Activated CD4-positive, alpha-beta T cell treated with anti-CD3 and anti-CD28 coated beads for 24 hours (primary cell): ENCODE data around the gene TUBB.
A peak's percentile ranks its signal among the peaks of the same experiment; 100 is the strongest.
"Not testable (repeated sequence)": the region's sequence is repeated elsewhere in the genome, so short reads cannot be mapped to it uniquely, and the experiment has no call there.

ENCODE experiments used
- DNase-seq, 2 donors: peaks; one replicate each; pipeline ENCODE4 v3.0.0-alpha.2; 2020; ENCODE audit warnings: low read depth in 2 of 2

The TUBB gene

DNA sequence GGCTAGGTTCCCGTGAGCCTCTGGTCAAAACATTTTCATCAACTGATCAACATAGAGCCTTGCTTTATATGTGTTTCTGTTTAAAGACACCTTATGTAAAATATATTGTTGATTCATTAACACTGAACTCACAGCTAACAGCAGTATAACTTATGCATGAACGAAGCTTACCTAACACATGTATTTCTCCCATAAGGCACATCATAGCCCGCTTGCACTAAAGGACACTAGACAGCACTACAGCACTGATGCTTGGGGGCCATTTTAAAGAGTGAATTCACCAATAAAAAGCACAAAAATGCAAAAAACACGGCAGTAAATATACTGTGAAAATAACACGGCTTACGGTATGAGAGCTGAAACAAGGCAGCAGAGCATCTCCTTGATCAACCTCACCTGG lies 18.4 kb downstream of the TUBB start:
- no peak for DNase-seq

DNA sequence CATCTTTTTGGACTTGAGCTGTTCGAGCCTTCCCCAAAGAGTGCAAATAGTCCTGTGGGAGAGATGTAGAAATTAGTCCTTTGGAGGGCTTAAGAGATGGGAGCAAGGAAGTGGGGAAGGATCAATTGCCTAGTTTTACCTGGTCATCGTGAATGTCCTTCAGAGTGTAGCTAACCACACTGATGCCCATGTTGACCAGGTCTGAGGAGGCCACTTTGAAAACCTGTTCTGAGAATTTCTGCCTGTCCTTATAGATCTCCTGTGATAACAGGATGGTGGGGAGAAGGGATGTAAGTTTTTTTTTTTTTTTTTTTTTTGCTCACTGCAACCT lies 20.4 kb downstream of the TUBB start:
- DNase-seq, result no peak

DNA sequence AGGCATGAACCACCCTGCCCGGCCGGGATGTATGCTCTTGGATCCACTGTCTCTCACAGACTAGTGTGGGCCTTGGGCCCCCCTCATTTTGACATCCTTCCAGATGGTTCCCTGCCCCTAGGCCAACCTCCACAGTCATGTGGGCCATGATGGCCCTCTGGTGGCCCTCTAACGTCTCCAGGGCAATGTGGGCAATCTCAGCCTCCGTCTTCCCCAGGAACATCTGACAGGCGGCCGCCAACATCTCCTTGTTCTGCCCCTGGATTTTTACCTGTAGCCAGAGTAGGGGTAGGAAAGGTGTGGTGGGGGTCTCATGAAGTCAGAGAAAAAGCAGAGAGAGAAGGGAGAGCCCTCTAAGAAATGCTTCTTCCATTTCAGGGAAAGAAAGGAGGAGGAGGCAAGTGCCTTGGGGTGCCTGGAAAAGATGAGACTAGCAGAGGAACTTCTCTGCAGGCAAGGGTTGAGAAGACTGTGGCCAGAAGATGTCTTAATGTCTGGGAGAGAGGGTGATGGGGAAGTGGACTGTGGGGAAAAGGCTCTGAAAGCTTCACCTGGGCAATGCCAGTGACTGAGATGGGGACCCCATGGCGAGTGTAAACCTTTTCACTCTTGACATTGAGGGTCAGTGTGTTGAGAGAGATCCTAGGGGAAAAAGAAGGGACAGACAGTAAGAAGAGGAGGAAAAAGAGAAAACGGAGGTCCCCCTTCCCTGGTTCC lies 21.1 kb downstream of the TUBB start:
- no peak for DNase-seq

DNA sequence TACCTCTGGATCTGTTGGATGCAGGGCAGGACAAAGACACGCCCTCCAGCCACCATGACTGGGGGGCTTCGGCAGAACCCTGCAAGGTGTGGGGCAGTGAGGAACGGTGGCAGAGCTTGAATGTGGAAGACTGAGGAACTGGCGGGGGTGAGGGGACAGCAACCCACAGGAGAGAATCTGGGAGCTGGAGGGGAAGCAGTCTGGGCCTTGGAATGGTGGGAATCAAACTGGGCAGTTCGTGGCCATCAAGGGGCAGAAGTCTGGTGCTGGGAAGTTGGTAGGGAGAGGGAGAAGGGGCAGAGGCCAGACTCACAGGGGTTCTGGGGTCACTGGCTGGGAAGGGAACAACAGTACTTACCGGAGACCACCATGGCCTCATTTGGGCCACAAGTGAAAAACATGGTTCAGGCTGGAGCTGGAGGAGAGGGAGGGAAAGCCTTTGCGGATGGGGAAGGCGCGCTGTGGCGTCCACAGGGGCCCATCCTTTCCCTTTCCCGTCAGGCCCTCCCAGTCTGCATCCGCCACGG lies 21.7 kb downstream of the TUBB start:
- DNase-seq, result no peak

DNA sequence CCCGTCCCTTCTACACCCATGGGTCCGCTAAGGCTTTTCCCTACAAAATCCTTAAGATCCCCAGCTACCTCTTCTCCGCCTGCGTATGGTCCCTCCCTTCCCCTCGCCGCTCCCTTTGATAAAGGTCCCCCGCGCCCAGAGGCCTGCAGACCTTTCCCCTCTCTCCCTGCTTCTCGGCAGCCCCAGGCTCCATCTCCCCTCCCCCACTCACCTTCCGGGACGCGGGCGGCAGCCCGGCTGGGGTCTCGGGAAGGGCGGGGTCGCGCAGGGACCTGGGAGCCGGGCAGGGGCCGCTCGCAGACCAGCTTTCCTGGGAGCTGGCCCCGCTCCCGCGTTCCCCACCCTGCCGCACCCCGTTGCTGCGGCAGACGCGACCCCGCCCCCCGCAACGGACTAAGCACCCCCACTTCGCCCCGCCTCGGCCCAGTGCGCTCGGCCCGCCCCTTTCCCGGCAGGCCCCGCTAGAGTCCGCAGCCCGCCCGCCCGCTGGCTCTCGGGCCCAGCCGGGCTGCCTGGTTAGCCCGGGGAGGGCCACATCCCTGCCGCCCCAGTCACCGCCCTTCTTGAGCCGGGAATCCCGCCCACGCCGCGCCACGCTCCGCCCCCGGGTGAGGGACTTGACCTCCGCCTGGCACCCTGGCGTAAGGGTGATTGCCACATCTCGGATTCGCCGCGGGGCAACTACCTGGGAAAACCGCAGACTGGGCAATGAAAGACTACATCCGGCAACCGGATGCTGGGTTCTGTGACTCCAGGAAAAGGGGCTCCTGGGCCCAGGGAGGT lies 22.4 kb downstream of the TUBB start, which contains the start of gene FLOT1:
Gene FLOT1 (minus strand): TSS at position 372 of the 783 bp plus-strand sequence. CDS start 498 bp downstream, outside the sequence.
- DNase-seq, result peak; percentile 86 to 97

DNA sequence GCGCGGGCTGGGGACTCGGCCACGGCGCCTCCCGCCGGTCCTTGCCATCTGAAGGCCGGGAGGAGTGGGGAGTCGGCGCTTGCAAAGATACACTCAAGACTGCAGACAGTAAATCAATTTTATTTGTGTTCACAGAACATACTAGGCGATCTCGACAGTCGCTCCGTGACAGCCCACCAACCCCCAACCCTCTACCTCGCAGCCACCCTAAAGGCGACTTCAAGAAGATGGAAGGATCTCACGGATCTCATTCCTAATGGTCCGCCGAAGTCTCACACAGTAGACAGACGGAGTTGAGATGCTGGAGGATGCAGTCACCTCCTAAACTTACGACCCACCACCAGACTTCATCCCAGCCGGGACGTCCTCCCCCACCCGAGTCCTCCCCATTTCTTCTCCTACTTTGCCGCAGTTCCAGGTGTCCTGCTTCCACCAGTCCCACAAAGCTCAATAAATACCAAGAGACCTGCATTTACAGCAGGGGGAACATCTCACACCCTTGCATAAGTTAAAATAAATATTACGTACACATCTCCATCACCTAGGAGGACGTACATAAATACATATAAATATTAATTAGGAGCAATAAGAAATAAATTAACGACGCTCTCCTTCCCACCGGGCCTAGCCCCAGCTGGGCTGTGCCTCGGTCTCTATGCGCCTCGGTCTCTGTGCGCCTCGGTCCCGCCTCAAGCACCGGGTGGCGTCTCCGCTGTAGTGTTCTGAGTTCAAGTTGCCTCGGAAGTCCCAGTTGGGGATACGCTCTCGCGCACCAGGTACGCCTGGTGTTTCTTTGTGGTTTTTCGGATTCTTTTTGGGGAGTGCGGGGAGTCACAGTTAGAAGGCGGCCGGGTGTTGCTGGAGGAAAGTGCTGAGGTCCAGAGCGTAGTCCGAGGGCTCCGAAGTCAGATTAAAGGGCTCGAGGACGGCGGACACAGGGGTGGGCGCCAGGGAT lies 23.2 kb downstream of the TUBB start:
- DNase-seq, result no peak

DNA sequence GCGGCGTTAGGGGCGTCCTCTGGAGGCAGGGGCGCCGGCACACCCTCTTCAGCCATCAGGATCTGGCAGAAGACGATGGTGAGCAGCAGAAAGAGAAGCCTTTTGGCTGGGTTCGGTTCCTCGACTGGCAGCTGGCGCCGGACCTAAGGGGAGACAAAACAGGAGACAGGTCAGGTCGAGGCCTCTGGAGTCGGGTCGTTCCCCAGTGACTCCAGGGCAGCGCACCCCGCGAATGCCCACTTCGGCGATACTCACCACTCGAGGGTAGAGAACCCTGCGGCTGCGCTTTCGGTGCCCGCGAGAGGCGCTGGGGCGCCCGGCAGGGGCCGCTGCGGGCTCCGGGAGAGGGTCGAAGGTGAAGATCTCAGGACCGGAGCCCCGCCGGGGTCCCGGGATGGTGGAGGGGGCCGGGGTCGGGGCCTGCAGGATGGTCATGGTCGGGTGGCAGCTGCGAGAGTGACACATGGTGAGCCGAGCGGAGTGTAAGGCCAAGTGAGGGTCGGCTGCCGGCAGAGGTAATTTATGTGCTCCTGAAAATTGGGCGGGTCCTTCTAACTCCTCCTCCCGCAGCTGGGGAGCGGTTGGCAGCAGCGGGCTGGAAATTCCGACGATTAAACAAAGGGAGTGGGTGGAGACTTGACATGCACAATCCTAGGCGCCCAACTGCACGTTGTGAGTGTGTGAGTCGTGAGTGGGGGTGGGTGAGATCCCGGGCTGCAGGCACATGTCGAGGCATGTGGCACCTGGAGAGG lies 24.1 kb downstream of the TUBB start, which contains the start of gene IER3:
Gene IER3 (minus strand): TSS at position 494 of the 752 bp plus-strand sequence. CDS start 29 bp downstream, at position 465.
- peak; percentile 82 to 88 for DNase-seq

DNA sequence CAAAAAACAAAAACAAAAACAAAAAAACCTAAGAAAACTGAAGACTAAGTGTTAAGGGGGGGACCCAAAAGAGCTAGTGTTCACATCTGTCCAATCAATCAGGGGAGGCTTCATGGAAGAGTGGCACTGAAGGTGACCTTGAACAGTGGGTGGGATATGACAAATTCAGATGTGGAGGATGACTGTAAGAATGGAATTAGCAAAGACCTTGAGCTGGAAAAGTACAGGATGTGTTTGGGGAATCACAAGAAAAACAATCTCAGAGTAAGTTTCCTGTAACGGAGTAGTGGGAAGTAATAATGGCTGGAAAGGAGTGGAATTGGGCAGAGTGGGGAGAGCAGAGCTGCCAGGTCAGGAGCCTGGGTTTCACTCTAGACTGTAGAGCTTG lies 27.1 kb downstream of the TUBB start:
- no peak for DNase-seq

DNA sequence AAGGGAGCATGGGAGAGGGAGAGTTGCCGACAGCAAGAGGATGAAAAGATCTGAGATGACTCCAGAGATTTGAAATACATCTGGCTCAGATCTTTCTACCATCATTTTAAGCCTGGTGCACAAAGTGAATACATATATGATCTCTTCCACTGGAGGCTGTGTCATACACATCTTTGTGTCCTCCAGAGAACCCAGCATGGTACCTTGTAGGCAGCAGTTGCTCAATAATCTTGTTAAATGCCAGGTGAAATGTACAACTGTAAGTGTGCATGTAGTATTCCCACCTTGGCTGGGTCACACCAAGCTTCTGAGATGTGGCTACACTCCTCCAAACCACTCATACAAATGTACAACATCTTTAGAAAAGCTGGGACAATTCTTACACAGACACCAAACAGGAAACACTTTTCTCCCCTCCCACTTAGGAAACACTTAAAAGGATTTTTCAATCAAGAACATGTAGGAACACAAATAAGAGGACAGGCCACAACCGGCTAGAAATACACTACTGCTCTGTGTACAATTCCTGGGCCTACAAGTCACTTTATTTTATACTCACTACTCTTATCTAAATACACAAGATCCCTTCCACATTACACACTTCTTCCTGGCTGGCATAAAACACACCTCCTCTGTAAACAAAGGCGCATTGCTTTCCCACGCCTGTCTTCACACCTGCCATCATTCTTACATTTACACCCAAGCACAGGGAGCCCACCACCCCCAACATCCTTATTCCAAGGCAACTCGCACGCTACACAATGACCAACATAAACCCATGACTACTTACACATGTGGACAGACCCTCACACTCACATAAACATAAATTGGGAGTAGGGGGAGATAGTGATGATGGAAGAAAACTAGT lies 28.0 kb downstream of the TUBB start:
- no peak for DNase-seq

DNA sequence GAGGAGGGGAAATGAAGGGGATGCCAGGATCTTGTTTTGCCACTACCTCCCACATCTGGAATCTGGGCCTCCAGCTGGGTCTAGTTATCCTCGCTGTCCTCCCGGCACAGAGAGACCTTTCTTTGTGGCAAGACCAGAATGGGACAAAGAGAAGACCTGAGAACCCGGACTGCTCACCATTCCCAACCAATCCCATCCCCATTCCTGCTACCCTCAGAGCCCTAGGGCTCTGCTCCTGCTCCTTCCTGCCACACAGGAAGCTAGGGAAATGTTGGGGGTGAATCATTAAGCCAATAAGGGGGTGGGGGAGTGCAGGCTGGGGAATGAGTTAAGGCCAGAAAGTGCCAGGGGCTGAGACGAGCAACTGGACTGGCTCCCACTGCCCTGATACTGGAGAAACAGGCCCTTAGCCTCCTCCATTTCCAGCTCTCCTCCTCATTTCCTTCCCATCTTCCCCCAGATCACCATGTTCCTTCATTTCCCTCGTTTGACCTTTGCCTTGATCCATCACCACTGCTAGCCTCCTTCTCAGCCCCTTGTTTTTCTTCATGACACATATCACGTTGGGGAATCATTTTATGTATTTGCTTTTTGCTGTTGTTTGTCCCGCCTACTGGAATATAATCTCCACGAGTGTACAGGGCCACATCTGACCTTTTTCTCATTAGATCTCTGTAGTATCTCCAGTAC lies 28.8 kb downstream of the TUBB start:
- no peak for DNase-seq

DNA sequence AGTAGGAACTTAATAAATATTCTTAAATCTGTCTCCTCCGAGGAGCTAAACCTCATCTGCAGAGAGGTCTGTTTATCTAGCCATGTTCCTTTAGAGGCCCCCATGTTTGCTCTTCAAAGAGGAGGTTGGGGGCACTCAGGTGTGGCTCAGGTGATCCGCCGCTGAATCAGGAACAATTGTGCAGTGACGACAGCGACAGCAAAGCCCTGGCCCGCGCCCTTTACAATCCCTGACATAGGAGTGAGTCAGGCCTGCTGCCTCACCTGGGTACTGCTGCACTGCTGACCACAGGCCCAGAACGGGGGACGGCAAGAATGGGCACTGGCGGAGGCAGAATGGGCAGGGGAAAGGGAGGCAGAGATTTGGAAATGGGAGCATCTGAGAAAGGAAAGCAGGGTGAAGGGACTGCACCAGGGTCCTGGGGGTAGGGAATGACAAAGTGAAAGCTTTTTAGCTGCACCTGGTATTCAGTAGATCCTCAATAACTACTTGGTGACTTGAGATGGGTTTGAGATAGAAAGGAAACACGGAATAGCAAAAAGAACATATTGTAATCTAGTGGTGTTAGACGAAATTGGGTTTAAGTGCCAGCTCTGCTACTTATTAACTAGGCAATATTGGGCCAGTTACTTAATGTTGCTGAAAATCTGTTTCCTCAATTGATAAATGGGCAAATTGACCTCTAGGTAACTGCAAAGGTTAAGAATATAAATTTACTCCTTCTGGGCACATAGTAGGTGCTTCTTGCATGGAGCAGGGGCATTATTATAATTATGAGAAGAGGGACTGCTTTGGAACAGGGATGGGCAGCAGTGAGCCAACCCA lies 29.6 kb downstream of the TUBB start:
- no peak for DNase-seq

DNA sequence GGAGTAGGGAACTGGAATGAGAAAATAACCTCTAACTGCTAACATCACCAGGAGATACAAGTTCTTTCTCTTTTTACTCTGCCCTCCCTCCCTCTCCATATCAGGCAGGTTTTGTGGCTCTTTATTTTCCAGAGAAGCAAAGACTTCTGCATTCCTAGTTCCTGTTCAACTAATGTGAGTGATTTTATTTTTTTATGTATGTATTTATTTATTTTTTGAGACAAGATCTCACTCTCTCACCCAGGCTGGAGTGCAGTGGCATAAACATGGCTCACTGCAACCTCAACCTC lies 30.2 kb downstream of the TUBB start:
- DNase-seq, result no peak

DNA sequence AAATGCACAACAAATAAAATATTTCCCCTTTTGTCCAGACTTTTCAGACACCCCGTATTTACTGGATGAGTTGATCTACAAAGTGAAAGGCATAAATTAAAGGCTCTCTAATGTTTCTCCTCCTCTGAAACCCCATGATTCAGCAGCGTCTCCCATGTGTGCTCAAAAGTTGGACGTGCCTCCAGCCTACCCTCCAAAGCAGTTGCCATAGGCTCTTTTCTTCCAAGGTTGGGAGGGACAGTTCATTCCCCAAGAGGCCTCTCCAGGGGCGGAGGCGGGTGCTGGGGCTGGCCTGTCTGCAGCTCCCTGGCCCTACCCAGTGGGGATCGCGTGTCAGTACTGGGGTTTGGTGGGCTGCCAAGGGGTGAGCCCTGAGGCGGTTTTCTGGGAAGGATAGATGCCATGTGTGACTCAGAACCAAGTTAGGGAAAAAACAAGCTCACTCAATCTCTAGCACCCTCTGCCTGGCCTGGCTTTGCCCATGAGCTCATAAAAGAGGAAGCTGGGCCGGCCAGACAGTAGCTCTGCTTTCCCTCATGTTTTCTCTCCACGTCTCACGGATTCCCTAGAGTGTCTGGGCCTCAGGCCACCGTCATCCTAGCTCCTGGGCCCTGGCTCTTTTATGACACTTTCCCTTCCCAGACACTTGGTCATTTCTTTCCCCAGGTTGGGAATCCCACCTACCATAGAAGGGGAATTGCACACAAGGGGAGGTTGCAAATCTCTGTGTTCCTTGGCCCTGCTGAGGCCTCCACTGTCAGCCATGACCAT lies 32.2 kb downstream of the TUBB start:
- DNase-seq, result no peak

DNA sequence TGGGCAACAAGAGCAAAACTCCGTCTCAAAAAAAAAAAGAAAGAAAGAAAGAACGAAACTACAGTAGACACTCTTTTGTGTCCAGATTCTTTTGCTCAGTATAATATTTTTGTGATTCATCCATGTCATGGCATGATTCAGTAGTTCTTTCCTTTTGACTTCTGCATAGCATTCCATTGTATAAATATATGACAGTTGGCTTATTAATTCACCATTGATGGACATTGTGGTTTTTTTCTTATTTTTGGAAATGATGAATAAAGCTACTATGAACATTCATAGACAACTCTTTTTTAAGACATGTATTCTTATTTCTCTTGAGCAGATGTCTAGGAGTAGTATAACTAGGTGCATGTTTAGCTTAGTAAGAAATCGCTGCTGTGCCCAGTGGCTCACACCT lies 34.5 kb downstream of the TUBB start:
- no peak for DNase-seq

DNA sequence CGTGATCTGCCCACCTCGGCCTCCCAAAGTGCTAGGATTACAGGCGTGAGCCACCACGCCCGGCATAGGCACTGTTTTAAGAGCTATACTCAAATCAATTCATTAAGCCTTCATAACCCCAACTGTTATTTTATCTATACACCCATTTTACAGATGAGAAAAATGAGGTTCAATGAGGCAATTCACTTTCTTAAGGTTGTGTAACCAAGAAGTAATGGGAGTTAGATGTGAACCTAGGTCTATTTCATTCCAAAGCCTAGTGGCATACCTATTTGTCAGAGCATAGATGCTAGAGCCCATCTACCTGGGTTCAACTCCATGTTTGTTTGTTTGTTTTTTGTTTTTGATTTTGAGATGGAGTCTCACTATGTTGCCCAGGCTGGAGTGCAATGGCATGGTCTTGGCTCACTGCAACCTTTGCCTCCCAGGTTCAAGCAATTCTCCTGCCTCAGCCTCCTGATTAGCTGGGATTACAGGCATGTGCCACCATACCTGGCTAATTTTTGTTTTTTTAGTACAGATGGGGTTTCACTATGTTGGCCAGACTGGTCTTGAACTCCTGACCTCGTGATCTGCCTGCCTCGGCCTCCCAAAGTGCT lies 36.4 kb downstream of the TUBB start:
- not testable (repeated sequence) for DNase-seq

DNA sequence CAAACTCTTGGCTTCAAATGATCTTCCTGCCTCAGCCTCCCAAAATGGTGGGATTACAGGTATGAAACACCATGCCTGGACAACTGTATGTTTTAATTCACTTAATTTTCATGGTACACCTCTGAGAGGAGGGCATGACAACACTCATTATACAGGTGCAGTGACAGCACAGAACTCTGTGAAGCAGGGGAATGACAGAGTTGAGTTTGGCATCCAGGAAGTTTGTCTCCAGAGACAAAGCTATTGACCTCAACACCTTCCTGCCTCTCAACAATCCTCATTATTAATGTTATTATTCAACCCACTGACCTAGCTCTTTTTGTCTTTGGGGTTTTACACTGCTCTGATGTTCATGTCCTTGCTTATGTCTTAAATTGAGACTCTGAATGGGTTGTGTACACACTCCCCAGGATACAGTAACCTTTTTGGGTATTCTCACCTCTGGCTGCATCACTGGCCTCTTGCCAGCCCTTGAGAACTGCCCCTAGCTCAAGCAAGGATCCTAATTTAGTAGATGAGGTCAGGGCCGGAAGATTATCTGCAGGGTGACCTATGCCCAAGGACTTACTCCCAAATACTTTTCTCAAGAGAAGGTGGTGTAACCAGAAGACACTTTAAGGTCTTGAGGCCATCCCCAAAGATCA lies 37.2 kb downstream of the TUBB start:
- no peak for DNase-seq

DNA sequence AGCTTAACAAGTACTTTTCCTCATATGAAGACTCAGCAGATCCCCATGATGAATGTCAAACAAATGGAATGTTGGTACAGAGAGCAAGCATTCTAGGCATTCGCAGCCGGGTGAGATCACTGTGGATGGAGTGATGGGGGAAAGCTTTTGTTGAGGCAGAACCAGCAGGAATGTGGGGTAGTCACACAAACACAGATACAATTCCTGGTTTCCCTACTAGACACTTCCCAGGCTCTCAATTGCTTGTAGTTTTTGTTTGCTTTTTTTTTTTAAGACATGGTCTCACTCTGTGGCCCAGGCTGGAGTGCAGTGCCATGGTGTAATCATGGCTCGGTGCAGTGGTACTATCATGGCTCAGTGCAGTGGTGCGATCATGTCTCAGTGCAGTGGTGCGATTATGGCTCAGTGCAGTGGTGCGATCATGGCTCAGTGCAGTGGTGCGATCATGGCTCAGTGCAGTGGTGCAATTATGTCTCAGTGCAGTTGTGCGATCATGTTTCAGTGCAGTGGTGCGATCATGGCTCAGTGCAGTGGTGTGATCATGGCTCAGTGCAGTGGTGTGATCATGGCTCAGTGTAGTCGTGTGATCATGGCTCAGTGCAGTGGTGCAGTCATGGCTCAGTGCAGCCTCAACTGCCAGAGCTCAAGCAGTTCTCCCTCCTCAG lies 39.6 kb downstream of the TUBB start:
- DNase-seq, result no peak
